ENCODE data around the gene ADARB1. TPM values are rescaled to one million over a fixed set of nuclear protein-coding genes. Genes with fewer than 3 reads are reported as not detected.

Gene ADARB1
- total and polyA plus RNA-seq, 9 of the 15 experiments (the other 6 are each of a cell fraction or from before 2014, with no cell fraction given): 6.7 to 16.0 (median 8.3) TPM

DNA sequence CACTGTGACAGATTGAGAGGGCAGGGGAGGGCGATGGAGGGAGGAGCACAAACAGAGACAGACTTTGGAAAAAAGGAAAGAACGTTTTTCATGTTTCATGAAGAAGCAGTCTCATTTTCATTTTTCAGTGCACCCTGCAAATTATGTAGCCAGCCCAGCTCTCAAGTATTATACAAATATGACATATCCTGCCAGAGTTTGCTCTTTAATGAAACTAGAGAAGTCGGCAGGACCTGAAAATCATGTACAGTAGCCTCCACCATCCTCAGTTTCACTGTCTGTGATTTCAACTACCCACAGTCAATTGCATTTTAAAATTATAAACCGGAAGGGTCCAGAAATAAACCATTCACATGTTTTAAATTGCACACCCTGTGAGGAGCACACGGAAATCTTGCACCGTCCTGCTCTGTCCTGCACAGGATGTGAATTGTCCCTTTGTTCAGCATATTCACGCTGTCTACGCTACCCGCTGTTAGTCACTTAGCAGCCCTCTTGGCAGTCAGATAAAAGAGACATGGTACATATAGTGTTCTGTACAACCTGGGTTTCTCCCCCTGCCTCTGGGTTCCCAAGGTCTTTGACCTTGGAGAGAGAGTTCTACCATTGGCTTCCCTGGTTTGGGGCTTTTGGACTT, 13.6 kb upstream of the ADARB1 start:
- no peaks in the 10 kb centered on the region for H3K36me3 ChIP-seq (ENCODE audit: control insufficient read depth, insufficient read depth, low read length)
- BruUV-seq (replicated peaks): no TSS peak
- H3K9ac ChIP-seq (ENCODE audit: insufficient read depth in 1 of 2, low read depth in 2 of 2, low read length in 2 of 2): no peak overlapping the region
- TF ChIP-seq MCM5 (IDR thresholded peaks at IDR 0.05; ENCODE audit: low read depth) (no peak), RAD21 (CRISPR knock-in tag; conservative IDR thresholded peaks at IDR 0.05 in 1 of 2, IDR thresholded peaks at IDR 0.05 in 1 of 2) (no peak), CBFB (CRISPR knock-in tag; IDR thresholded peaks at IDR 0.05) (no peak), TEAD2 (tag; IDR thresholded peaks at IDR 0.05) (no peak), SMAD4 (CRISPR knock-in tag; conservative IDR thresholded peaks at IDR 0.05) (no peak), GTF2E2 (tag; IDR thresholded peaks at IDR 0.05) (no peak), POLR2B (IDR thresholded peaks at IDR 0.05; ENCODE audit: low read depth, partially characterized antibody) (no peak), HNRNPLL (IDR thresholded peaks at IDR 0.05; ENCODE audit: low read depth, low read length, poor library complexity, severe bottlenecking) (no peak), SREBF1 (IDR thresholded peaks at IDR 0.05; ENCODE audit: borderline replicate concordance, low read depth, low read length) (no peak), SAFB (IDR thresholded peaks at IDR 0.05; ENCODE audit: borderline replicate concordance, low read depth, low read length) (no peak), NR3C1 (CRISPR knock-in tag; IDR thresholded peaks at IDR 0.05) (no peak), RBM25 (IDR thresholded peaks at IDR 0.05; ENCODE audit: low read depth, low read length, severe bottlenecking) (no peak), ZNF354B (CRISPR knock-in tag; IDR thresholded peaks at IDR 0.05) (no peak)
- TF ChIP-seq, protein P1, sequence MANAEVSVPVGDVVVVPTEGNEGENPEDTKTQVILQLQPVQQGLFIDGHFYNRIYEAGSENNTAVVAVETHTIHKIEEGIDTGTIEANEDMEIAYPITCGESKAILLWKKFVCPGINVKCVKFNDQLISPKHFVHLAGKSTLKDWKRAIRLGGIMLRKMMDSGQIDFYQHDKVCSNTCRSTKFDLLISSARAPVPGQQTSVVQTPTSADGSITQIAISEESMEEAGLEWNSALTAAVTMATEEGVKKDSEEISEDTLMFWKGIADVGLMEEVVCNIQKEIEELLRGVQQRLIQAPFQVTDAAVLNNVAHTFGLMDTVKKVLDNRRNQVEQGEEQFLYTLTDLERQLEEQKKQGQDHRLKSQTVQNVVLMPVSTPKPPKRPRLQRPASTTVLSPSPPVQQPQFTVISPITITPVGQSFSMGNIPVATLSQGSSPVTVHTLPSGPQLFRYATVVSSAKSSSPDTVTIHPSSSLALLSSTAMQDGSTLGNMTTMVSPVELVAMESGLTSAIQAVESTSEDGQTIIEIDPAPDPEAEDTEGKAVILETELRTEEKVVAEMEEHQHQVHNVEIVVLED (CRISPR knock-in tag; IDR thresholded peaks at IDR 0.05): no peak
- TF ChIP-seq, protein P2, sequence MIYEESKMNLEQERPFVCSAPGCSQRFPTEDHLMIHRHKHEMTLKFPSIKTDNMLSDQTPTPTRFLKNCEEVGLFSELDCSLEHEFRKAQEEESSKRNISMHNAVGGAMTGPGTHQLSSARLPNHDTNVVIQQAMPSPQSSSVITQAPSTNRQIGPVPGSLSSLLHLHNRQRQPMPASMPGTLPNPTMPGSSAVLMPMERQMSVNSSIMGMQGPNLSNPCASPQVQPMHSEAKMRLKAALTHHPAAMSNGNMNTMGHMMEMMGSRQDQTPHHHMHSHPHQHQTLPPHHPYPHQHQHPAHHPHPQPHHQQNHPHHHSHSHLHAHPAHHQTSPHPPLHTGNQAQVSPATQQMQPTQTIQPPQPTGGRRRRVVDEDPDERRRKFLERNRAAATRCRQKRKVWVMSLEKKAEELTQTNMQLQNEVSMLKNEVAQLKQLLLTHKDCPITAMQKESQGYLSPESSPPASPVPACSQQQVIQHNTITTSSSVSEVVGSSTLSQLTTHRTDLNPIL (CRISPR knock-in tag; IDR thresholded peaks at IDR 0.05): no peak
- peaks cover 25 to 44% of the 10 kb centered on the region in 2 experiments for H3K27me3 ChIP-seq (ENCODE audit: control insufficient read depth in 2 of 2, insufficient read depth in 2 of 2, low read length in 2 of 2)
- CTCF ChIA-PET (ENCODE audit: low intra/inter-chr PET ratio): no interaction called here
- 11% methylated on average over 9 of the region's 9 CpGs for WGBS (ENCODE audit: insufficient coverage, low coverage, missing lambda C conversion rate)
- FAIRE-seq: no peak
- no peak overlapping the region for H3K27ac ChIP-seq (ENCODE audit: extremely low read depth, low read depth, low read length)
- no peak for DNase-seq (ENCODE audit: extremely low read depth in 1 of 4, low spot score in 3 of 4)
- peak; percentile 30; the same call in 1 of the 3 replicates for ATAC-seq
- H3K4me2 ChIP-seq (ENCODE audit: insufficient read depth, low read length): no peak overlapping the region
- intact Hi-C loops (cut with micrococcal nuclease): no loop called here
- H3K79me2 ChIP-seq (ENCODE audit: control insufficient read depth, insufficient read depth, low read length): no peaks in the 10 kb centered on the region
- H3K9me1 ChIP-seq (ENCODE audit: control insufficient read depth, insufficient read depth, low read length): no peaks in the 10 kb centered on the region
- no peak overlapping the region for H2AFZ ChIP-seq (ENCODE audit: low read depth, low read length)
- no peaks in the 10 kb centered on the region for H3K9me3 ChIP-seq (replicated peaks; ENCODE audit: control insufficient read depth, insufficient read depth, low read depth, low read length)
- POLR2A ChIA-PET: no interaction called here
- H3K4me3 ChIP-seq: no peak overlapping the region
- no peaks in the 10 kb centered on the region for H4K20me1 ChIP-seq (replicated peaks; ENCODE audit: control insufficient read depth, insufficient read depth, low read length)
- peaks cover 6 to 9% of the 10 kb centered on the region in 2 experiments; a peak in 3 of 5 replicates for H3K4me1 ChIP-seq (replicated peaks in 1 of 2; ENCODE audit: control insufficient read depth in 2 of 2, insufficient read depth in 2 of 2, low read length in 2 of 2)
- in situ Hi-C loops (cut with MboI): no loop called here

All from K562 (cell line).